ENCODE results near the gene RASL12. TPM values are rescaled to one million over a fixed set of nuclear protein-coding genes. Genes with fewer than 3 reads are reported as not detected.

The RASL12 gene
- total RNA-seq, 1 donor from 2014 or later = 5.8 TPM

DNA sequence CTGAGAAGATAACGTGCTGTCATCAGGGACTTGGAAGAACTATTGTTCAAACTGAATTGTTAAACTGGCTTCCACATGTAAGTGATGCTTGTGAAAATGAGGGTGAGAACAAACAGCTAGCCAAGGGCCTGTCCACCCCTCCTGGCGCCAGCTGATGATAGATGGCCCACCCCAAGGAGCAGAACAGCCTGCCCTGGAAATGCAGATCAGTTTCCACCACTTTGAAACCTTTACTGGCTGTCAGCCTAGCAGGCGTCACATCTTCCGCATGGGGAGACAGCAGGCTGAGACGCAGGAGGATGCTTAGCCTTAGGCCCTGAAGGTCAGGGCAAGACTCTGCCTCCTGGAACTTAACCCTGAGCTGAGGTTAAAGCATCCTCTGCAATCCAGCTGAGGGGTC is 29.0 kb downstream of the RASL12 start:
- H3K9me3 Mint-ChIP-seq = no peaks in the 10 kb centered on the region
- no peak overlapping the region for H2AFZ ChIP-seq (replicated peaks)

DNA sequence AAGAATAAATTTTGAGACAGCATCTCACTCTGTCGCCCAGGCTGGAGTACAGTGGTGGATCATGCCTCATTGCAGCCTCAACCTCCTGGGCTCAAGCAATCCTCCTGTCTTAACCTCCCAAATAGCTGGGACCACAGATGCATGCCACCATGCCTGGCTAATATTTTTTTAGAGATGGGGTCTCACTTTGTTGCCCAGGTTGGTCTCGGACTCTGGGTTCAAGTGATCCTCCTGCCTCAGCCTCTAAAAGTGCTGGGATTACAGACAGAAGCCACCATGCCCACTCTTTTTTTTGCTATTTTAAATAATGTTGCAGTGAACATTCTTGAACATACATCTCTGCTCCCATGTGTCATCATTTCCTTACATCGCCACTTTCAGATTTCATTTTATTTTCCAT is 29.4 kb downstream of the RASL12 start:
- Histone ChIP-seq H3K9ac (no peak overlapping the region), H4K20me1 (ENCODE audit: low read depth) (no peaks in the 10 kb centered on the region), H3K4me3 (no peak overlapping the region), H2AFZ (replicated peaks) (no peak overlapping the region), H3K4me1 (no peaks in the 10 kb centered on the region), H3K27me3 (no peaks in the 10 kb centered on the region), H3F3A (ENCODE audit: low read depth) (peaks cover 2% of the 10 kb centered on the region), H3K36me3 (no peaks in the 10 kb centered on the region), H3K27ac (no peak overlapping the region), H3K79me2 (ENCODE audit: low read depth) (no peaks in the 10 kb centered on the region), H3K9me3 (ENCODE audit: low read depth) (no peaks in the 10 kb centered on the region), H3K4me2 (no peak overlapping the region)
- DNase-seq (ENCODE audit: low spot score) = no peak
- no peaks in the 10 kb centered on the region for H3K9me3 Mint-ChIP-seq
- no peaks in the 10 kb centered on the region for H3K36me3 Mint-ChIP-seq
- H3K4me1 Mint-ChIP-seq = peaks cover 7% of the 10 kb centered on the region
- peaks cover 5% of the 10 kb centered on the region for H3K27me3 Mint-ChIP-seq (ENCODE audit: insufficient read depth, low read depth)
- no peak overlapping the region for H3K27ac Mint-ChIP-seq
- TF ChIP-seq EZH2phosphoT487 (IDR thresholded peaks at IDR 0.05) = no peak
- TF ChIP-seq, protein P1, sequence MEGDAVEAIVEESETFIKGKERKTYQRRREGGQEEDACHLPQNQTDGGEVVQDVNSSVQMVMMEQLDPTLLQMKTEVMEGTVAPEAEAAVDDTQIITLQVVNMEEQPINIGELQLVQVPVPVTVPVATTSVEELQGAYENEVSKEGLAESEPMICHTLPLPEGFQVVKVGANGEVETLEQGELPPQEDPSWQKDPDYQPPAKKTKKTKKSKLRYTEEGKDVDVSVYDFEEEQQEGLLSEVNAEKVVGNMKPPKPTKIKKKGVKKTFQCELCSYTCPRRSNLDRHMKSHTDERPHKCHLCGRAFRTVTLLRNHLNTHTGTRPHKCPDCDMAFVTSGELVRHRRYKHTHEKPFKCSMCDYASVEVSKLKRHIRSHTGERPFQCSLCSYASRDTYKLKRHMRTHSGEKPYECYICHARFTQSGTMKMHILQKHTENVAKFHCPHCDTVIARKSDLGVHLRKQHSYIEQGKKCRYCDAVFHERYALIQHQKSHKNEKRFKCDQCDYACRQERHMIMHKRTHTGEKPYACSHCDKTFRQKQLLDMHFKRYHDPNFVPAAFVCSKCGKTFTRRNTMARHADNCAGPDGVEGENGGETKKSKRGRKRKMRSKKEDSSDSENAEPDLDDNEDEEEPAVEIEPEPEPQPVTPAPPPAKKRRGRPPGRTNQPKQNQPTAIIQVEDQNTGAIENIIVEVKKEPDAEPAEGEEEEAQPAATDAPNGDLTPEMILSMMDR (IDR thresholded peaks at IDR 0.05) = no peak
- TF ChIP-seq EZH2 (IDR thresholded peaks at IDR 0.05) = no peak
- peak overlapping the region; percentile 5 for H3K4me3 Mint-ChIP-seq

More for the DNA sequence above, 29.0 kb downstream of the RASL12 start:
- H3K9me3 ChIP-seq (ENCODE audit: low read depth) = no peaks in the 10 kb centered on the region
- no peak overlapping the region for H3K4me3 ChIP-seq
- Mint-ChIP-seq H3K4me1 (peaks cover 3% of the 10 kb centered on the region), H3K4me3 (peak overlapping the region; percentile 5), H3K36me3 (no peaks in the 10 kb centered on the region), H3K27me3 (ENCODE audit: insufficient read depth, low read depth) (peaks cover 5% of the 10 kb centered on the region), H3K27ac (no peak overlapping the region)
- no peaks in the 10 kb centered on the region for H3K4me1 ChIP-seq
- no peak for TF ChIP-seq EZH2phosphoT487 (IDR thresholded peaks at IDR 0.05)
- TF ChIP-seq EZH2 (IDR thresholded peaks at IDR 0.05) = no peak
- TF ChIP-seq, protein P1 (IDR thresholded peaks at IDR 0.05) = no peak
- H3K79me2 ChIP-seq (ENCODE audit: low read depth) = no peaks in the 10 kb centered on the region
- no peak overlapping the region for H3K9ac ChIP-seq
- no peak for DNase-seq (ENCODE audit: low spot score)
- H4K20me1 ChIP-seq (ENCODE audit: low read depth) = no peaks in the 10 kb centered on the region
- no peaks in the 10 kb centered on the region for H3K36me3 ChIP-seq
- no peaks in the 10 kb centered on the region for H3K27me3 ChIP-seq
- H3K4me2 ChIP-seq = no peak overlapping the region
- H3K27ac ChIP-seq = no peak overlapping the region
- no peaks in the 10 kb centered on the region for H3F3A ChIP-seq (ENCODE audit: low read depth)

DNA sequence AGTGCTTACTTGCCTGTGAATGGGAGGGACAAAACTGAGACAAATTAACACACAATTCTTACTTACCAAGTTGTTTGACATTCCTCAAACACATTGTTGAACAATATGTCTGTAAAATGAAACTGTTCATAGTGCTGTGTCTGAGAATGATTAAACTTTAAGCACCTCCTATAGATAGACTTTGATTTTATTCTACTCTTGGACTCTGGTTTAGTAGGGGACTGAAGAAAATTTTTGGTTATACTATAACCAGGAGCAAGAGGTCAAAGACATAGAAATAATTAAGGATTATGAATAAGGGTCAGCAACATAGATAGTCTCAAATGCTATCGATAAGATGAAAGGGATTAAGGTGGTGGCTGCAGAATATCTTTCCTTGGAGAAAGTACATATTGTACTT is 30.5 kb downstream of the RASL12 start:
- Histone ChIP-seq H3K36me3 (no peaks in the 10 kb centered on the region), H3K27me3 (peaks cover 5% of the 10 kb centered on the region), H3K4me1 (no peaks in the 10 kb centered on the region), H3K79me2 (ENCODE audit: low read depth) (no peaks in the 10 kb centered on the region), H3K27ac (no peak overlapping the region), H3F3A (ENCODE audit: low read depth) (peaks cover 11% of the 10 kb centered on the region), H3K4me3 (no peak overlapping the region), H2AFZ (replicated peaks) (no peak overlapping the region), H3K9ac (no peak overlapping the region), H3K4me2 (no peak overlapping the region), H3K9me3 (ENCODE audit: low read depth) (no peaks in the 10 kb centered on the region), H4K20me1 (ENCODE audit: low read depth) (no peaks in the 10 kb centered on the region)
- Mint-ChIP-seq H3K9me3 (no peaks in the 10 kb centered on the region), H3K36me3 (no peaks in the 10 kb centered on the region), H3K4me3 (no peak overlapping the region), H3K27me3 (ENCODE audit: insufficient read depth, low read depth) (peaks cover 8% of the 10 kb centered on the region), H3K4me1 (peaks cover 13% of the 10 kb centered on the region), H3K27ac (no peak overlapping the region)
- DNase-seq (ENCODE audit: low spot score) = no peak
- no peak for TF ChIP-seq EZH2 (IDR thresholded peaks at IDR 0.05)
- no peak for TF ChIP-seq EZH2phosphoT487 (IDR thresholded peaks at IDR 0.05)
- TF ChIP-seq, protein P1 (IDR thresholded peaks at IDR 0.05) = no peak
